BJ (cell line): ENCODE results near the gene UBE2J2. TPM values are rescaled to one million over a fixed set of nuclear protein-coding genes. Genes with fewer than 3 reads are reported as not detected.

ENCODE experiments used
- CTCF ChIA-PET: fragments of 350-600 bp; formaldehyde crosslinking; extraction: SDS; loops from one replicate; lab custom pipeline; 2021; ENCODE audit warnings: antibody characterized with exemption, inconsistent platforms; lab: Yijun Ruan, JAX
- POLR2A ChIA-PET: fragments of 300-600 bp; sonication (Branson Sonifier 250); formaldehyde crosslinking; extraction: SDS; loops from one replicate; lab custom pipeline; 2021; ENCODE audit warnings: antibody characterized with exemption; lab: Charles Lee
- DNase-seq: peaks from one replicate; pipeline ENCODE4 v3.0.0-alpha.2; 2011; ENCODE audit warnings: low read depth
- H3K27me3 ChIP-seq: 2 replicates; pipeline ENCODE4 v1.6.0; 2011; ENCODE audit warnings: low read length; ENCODE audit not compliant: control insufficient read depth, insufficient read depth
- H3K36me3 ChIP-seq: 2 replicates; pipeline ENCODE4 v1.5.1; 2011; ENCODE audit warnings: low read length; ENCODE audit not compliant: control insufficient read depth, insufficient read depth
- H3K4me3 ChIP-seq: 2 replicates; pipeline ENCODE4 v1.5.1; 2011; ENCODE audit warnings: low read depth, mild to moderate bottlenecking, control low read depth, low read length
- polyA plus RNA-seq: library from polyadenylated mRNA; depleted of rRNA; stranded (reverse); fragments of >200 nt; gene quantifications from 2 replicates; pipeline ENCODE4 v1.2.3, GENCODE V29; 2011
- TF ChIP-seq, protein P1 (sequence below): IDR thresholded peaks from 2 replicates; pipeline ENCODE4 v1.5.1; 2011; ENCODE audit warnings: low read depth, mild to moderate bottlenecking, control low read depth, inconsistent platforms, low read length, moderate library complexity; ENCODE audit not compliant: insufficient read depth

The UBE2J2 gene
- polyA plus RNA-seq, 1 experiment, result 25.7 TPM

DNA sequence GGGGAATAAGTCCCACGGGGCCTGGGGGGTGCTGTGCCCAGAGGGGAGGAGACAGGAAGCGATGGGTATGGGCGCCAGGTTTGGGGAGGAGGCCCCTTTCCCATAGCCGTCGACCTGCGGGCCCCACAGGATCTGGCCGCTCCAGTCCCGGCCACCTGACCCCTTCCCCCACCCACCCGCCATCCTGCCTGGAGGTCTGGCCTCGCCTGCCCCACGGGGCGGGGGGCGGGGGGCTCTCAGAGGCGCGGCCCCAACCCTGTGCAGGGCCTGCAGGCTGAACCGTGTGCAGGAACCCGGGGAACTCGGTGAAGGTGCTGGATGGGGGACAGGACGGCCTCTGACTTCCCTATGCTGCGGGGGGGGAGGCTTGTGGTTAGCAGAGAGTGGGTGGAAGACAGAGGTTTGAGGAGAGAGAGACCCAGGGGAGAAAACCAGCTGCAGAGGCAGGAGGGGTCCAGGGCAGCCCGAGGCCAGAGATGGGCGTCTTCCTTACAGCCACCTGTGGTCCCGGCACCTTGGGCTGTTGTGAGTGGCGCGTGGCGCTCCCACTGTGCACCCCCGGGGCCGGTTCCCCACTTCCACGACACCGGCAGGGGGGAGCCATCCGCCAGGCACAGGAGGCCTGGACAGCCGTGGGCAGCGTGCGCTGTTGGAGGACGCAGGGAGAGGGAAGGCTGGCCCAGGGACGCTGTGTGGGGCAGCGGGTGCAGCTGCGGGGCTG lies 64.8 kb downstream of the UBE2J2 start:
- CTCF ChIA-PET, result interaction anchor here (1.2 kb wide), 1 partner anchor 18 kb away, joined by 3 read pairs; no protein-coding TSS in a partner anchor
- no peak overlapping the region for H3K4me3 ChIP-seq
- no peaks in the 10 kb centered on the region for H3K36me3 ChIP-seq
- POLR2A ChIA-PET, result interaction anchor here (0.6 kb wide), 1 partner anchor 110 kb away, joined by 6 read pairs; no protein-coding TSS in a partner anchor
- peaks cover 2% of the 10 kb centered on the region; the same call in 1 of the 2 replicates for H3K27me3 ChIP-seq
- TF ChIP-seq, protein P1, sequence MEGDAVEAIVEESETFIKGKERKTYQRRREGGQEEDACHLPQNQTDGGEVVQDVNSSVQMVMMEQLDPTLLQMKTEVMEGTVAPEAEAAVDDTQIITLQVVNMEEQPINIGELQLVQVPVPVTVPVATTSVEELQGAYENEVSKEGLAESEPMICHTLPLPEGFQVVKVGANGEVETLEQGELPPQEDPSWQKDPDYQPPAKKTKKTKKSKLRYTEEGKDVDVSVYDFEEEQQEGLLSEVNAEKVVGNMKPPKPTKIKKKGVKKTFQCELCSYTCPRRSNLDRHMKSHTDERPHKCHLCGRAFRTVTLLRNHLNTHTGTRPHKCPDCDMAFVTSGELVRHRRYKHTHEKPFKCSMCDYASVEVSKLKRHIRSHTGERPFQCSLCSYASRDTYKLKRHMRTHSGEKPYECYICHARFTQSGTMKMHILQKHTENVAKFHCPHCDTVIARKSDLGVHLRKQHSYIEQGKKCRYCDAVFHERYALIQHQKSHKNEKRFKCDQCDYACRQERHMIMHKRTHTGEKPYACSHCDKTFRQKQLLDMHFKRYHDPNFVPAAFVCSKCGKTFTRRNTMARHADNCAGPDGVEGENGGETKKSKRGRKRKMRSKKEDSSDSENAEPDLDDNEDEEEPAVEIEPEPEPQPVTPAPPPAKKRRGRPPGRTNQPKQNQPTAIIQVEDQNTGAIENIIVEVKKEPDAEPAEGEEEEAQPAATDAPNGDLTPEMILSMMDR, result no peak
- DNase-seq, result no peak

DNA sequence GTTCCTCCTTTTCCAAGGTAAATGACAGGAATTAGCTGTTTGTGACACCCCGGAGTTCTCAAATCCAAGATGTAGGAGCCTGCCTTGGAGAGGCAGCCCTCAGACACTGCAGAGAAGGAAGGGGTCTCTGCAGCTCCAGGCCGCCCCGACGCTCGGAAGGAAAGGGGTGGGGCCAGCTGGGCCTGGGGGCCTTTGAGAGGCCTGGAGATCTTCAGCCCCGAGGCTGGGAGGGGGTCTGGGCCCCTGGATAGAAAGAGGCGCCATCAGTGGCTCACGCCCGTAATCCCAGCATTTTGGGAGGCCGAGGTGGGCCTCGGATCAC lies 66.1 kb downstream of the UBE2J2 start:
- Histone ChIP-seq H3K36me3 (no peaks in the 10 kb centered on the region), H3K27me3 (peaks cover 2% of the 10 kb centered on the region; the same call in 1 of the 2 replicates), H3K4me3 (no peak overlapping the region)
- TF ChIP-seq, protein P1, result no peak
- CTCF ChIA-PET, result no interaction called here
- POLR2A ChIA-PET, result no interaction called here
- no peak for DNase-seq

DNA sequence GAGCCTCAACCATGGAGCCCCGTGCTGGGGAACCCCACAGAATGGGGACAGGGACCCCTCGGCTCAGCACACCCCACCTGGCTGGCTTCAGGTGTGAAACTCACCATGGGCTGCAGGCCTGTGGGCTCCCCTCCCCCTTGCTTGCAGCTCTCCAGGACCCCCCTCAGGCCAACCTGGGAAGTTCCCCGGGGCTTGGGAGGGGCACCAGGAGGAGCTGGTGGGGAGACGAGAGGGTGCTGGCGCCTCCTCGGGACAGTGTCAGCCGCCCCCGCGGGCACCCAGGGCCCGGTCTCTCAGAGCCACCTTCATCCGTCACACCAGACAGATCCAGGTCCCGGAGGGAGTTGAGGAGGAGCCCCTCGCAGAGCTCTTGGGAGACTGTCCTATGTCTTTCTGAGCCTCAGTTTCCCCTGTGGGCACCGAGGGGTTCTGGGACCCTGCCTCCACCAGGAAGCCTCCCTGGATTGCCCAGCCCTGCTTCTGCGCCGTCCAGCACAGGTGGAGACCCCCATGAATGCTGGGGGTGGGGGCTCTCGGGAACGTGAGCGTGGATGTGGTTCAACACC lies 66.6 kb downstream of the UBE2J2 start:
- Histone ChIP-seq H3K4me3 (no peak overlapping the region), H3K27me3 (peaks cover 2% of the 10 kb centered on the region; the same call in 1 of the 2 replicates), H3K36me3 (no peaks in the 10 kb centered on the region)
- POLR2A ChIA-PET, result no interaction called here
- CTCF ChIA-PET, result no interaction called here
- no peak for DNase-seq
- TF ChIP-seq, protein P1, result no peak

DNA sequence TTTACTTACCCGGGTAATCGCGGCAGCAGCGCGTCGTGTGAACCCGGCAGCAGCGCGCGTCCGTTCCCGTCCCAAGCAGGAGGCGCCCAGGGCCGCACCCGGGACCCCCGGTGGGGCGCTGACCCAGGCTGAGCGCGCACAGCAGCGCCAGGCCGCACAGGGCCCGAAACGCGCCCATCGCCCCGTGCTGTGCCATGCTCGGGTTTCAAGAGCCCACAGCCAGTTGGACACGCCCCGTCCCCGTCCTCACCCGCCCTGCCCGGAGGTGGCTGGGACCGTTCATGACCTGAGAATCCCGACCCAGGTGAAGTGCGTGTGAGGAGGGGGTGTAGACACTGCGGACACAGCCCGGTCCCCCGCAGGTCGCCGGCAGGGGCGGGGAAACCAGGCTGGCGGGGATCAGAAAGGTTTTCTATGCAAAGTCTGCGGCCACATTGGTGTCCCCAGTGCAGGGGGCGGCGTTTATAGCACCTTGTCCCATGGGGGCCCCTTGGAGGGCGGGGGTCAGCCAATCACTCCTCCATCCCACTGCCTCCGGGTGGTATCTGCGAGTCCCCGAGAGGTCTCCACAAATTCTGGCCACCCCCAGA lies 67.2 kb downstream of the UBE2J2 start, which contains the start of gene TNFRSF18:
TNFRSF18 (minus strand) TSS at position 217 of the 590 bp plus-strand sequence; CDS start at position 196, 21 bp downstream.
- DNase-seq, result no peak
- H3K36me3 ChIP-seq, result no peaks in the 10 kb centered on the region
- TF ChIP-seq, protein P1, result no peak
- ChIA-PET CTCF (interaction anchor here (0.6 kb wide), 1 partner anchor 206 kb away, joined by 3 read pairs; the partner anchor contains the start of gene HES4), POLR2A (no interaction called here)
- no peak within 1 kb of the TSS for H3K4me3 ChIP-seq
- H3K27me3 ChIP-seq, result peaks cover 2% of the 10 kb centered on the region; the same call in 1 of the 2 replicates

DNA sequence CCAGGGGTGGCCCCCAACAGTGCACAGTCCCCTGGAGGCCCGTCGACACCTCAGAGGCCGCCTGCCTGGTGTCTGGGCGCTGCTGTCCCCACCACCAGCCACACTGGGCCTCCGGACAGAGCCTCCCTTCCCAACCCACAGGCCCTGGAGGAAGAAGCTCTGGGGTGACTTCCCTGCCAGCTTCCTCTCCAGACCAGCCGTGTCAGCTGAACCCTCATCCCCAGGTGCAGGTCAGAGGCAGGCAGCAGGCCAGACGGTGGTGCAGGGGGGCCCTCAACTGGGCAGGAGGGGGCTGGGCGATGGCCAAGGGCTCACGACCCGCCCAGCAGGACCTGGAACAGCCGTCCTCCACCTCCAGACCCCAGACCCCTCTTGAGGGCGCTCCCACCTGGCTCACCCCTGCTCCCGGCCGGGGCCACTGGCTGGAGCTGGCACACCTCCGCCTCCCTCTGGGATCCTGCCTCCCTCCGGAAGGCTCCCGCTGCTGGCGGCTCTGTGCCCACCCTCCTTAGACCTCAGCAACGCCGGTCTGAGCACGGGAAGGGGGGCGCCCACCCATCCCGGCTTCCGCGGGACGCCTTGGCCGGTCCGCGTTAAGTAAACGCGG lies 67.8 kb downstream of the UBE2J2 start:
- TF ChIP-seq, protein P1, result no peak
- CTCF ChIA-PET, result interaction anchor here (0.6 to 0.7 kb wide), 2 partner anchors 24 to 206 kb away, joined by 3 read pairs; partner anchors contain the start of gene HES4
- Histone ChIP-seq H3K36me3 (no peaks in the 10 kb centered on the region), H3K4me3 (no peak overlapping the region), H3K27me3 (peaks cover 2% of the 10 kb centered on the region; the same call in 1 of the 2 replicates)
- POLR2A ChIA-PET, result no interaction called here
- DNase-seq, result no peak
